Neuronal stem cell (in vitro differentiated cells): ENCODE data around the gene CAPG.
"Not testable (repeated sequence)": the region's sequence is repeated elsewhere in the genome, so short reads cannot be mapped to it uniquely, and the experiment has no call there.

Source experiments
- DNase-seq: peaks from one replicate; pipeline ENCODE4 v3.0.0-alpha.2; 2013; ENCODE audit warnings: low spot score
- H2AFZ ChIP-seq: one replicate; pipeline ENCODE4 v1.6.1; 2013; ENCODE audit warnings: mild to moderate bottlenecking, low read length, inconsistent platforms
- H2AK5ac ChIP-seq: 2 replicates; pipeline ENCODE4 v1.6.1; 2013; ENCODE audit warnings: low read depth, mild to moderate bottlenecking, inconsistent platforms, low read length, moderate library complexity, mixed read lengths
- H2BK120ac ChIP-seq: 2 replicates; pipeline ENCODE4 v1.6.1; 2013; ENCODE audit warnings: low read depth, mild to moderate bottlenecking, inconsistent platforms, low read length, moderate library complexity, mixed read lengths
- H2BK12ac ChIP-seq: one replicate; pipeline ENCODE4 v1.6.1; 2013; ENCODE audit warnings: low read length, inconsistent platforms
- H2BK15ac ChIP-seq: 2 replicates; pipeline ENCODE4 v1.6.1; 2013; ENCODE audit warnings: mild to moderate bottlenecking, low read length, inconsistent platforms, mixed read lengths
- H2BK5ac ChIP-seq: one replicate; pipeline ENCODE4 v1.6.1; 2013; ENCODE audit warnings: inconsistent platforms, mild to moderate bottlenecking, low read length, moderate library complexity
- H3K14ac ChIP-seq: one replicate; pipeline ENCODE4 v1.6.1; 2013; ENCODE audit warnings: low read length, inconsistent platforms
- H3K18ac ChIP-seq: 2 replicates; pipeline ENCODE4 v1.6.1; 2013; ENCODE audit warnings: low read length, inconsistent platforms
- H3K23ac ChIP-seq: 2 replicates; pipeline ENCODE4 v1.6.1; 2013; ENCODE audit warnings: low read depth, mild to moderate bottlenecking, mixed read lengths, low read length, inconsistent platforms; ENCODE audit not compliant: poor library complexity
- H3K27ac ChIP-seq: replicated peaks from 3 replicates; pipeline ENCODE4 v1.5.1; 2013; ENCODE audit warnings: low read length, inconsistent platforms
- H3K27me3 ChIP-seq, 3 experiments: 2 replicates each; pipeline ENCODE4 v1.6.1; 2013; ENCODE audit warnings: low read length in 3 of 3, mild to moderate bottlenecking in 2 of 3, inconsistent platforms in 1 of 3, low read depth in 1 of 3, mixed read lengths in 1 of 3, moderate library complexity in 1 of 3; ENCODE audit not compliant: control insufficient read depth in 3 of 3, insufficient read depth in 3 of 3
- H3K36me3 ChIP-seq, 2 donors: replicated peaks in 1 of 2; 2 replicates each; pipeline ENCODE4 v1.6.1; 2013; ENCODE audit warnings: low read length in 2 of 2; ENCODE audit not compliant: control insufficient read depth in 2 of 2, insufficient read depth in 2 of 2
- H3K4ac ChIP-seq: 2 replicates; pipeline ENCODE4 v1.6.1; 2013; ENCODE audit warnings: inconsistent platforms, mild to moderate bottlenecking, low read length, moderate library complexity
- H3K4me1 ChIP-seq, 2 donors: 1 replicate in 1 of 2; 2 replicates in 1 of 2; pipeline ENCODE4 v1.6.1; 2013; ENCODE audit warnings: low read length in 2 of 2, low read depth in 1 of 2; ENCODE audit not compliant: control insufficient read depth in 2 of 2, insufficient read depth in 1 of 2
- H3K4me2 ChIP-seq: one replicate; pipeline ENCODE4 v1.6.1; 2013; ENCODE audit warnings: mild to moderate bottlenecking, low read length, inconsistent platforms; ENCODE audit not compliant: insufficient read depth, poor library complexity, severe bottlenecking
- H3K4me3 ChIP-seq, 2 donors: 2 replicates each; pipeline ENCODE4 v1.5.1; 2013; ENCODE audit warnings: low read length in 2 of 2, mild to moderate bottlenecking in 2 of 2, inconsistent platforms in 1 of 2, moderate library complexity in 1 of 2
- H3K79me1 ChIP-seq: one replicate; pipeline ENCODE4 v1.6.1; 2013; ENCODE audit warnings: low read depth, mild to moderate bottlenecking, inconsistent platforms, low read length, moderate library complexity
- H3K9ac ChIP-seq: one replicate; pipeline ENCODE4 v1.6.1; 2013; ENCODE audit warnings: mild to moderate bottlenecking, low read depth, low read length, inconsistent platforms; ENCODE audit not compliant: poor library complexity
- H3K9me3 ChIP-seq, 2 donors: replicated peaks in 1 of 2; 2 replicates each; pipeline versions ENCODE3 to v1.6.1; 2013; ENCODE audit warnings: low read length in 2 of 2, mild to moderate bottlenecking in 2 of 2, inconsistent platforms in 1 of 2, low read depth in 1 of 2, mixed read lengths in 1 of 2, moderate library complexity in 1 of 2; ENCODE audit not compliant: control insufficient read depth in 2 of 2, insufficient read depth in 1 of 2
- H4K8ac ChIP-seq: one replicate; pipeline ENCODE4 v1.6.1; 2013; ENCODE audit warnings: low read depth, mild to moderate bottlenecking, inconsistent platforms, low read length, moderate library complexity
- H4K91ac ChIP-seq: one replicate; pipeline ENCODE4 v1.6.1; 2013; ENCODE audit warnings: low read length, low read depth, mild to moderate bottlenecking, inconsistent platforms; ENCODE audit not compliant: poor library complexity
- WGBS, 2 donors: extraction: QIAGEN DNeasy Blood & Tissue Kit; methylation state at CpG; one replicate each; pipeline ENCODE4 v1.1.7; 2013; ENCODE audit warnings: missing lambda C conversion rate in 2 of 2, mixed read lengths in 1 of 2; ENCODE audit not compliant: insufficient read length in 2 of 2, insufficient replicate concordance in 1 of 2; ENCODE audit errors: extremely low coverage in 2 of 2; 5-methylcytosine and 5-hydroxymethylcytosine counted together

CAPG gene

DNA sequence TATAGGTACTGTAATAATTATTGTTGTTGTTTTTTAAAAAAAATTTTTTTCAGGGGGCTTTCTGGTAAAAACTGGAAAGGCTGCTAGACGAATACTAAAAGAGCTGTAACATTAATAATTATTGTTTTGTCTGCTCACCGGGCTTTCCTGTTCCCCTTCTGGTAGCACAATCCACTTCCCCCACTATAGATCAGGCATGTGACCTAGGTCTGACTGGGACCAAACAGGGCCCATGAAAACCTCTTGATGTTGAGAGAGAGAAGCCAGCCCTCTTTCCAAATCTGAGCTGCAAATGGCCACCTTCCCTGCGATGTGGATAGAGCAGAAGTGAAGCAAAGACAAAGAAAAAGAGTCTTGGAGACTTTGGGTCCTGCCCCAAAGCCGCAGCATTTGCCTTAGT lies 31.7 kb upstream of the CAPG start:
- Histone ChIP-seq H2BK120ac (no peak overlapping the region), H3K23ac (no peak overlapping the region), H3K36me3 (no peaks in the 10 kb centered on the region), H2AK5ac (no peak overlapping the region), H4K8ac (no peak overlapping the region), H2BK15ac (no peak overlapping the region), H2BK5ac (no peak overlapping the region), H3K18ac (no peak overlapping the region), H3K4ac (no peak overlapping the region), H3K4me2 (no peak overlapping the region), H2BK12ac (no peak overlapping the region), H3K4me3 (no peak overlapping the region), H3K27me3 (peaks cover 0 to 20% (median 2%) of the 10 kb centered on the region in 3 experiments), H4K91ac (no peak overlapping the region), H3K4me1 (peaks cover 3 to 13% of the 10 kb centered on the region in 2 donors), H3K9me3 (no peaks in the 10 kb centered on the region), H3K14ac (no peak overlapping the region), H2AFZ (no peak overlapping the region), H3K9ac (no peak overlapping the region), H3K27ac (no peak overlapping the region), H3K79me1 (no peaks in the 10 kb centered on the region)
- no peak for DNase-seq
- WGBS, 2 donors = no CpG with 5 or more reads among the region's 4 CpGs

GRCh38 chr2:85440729-85441128 lies 30.6 kb upstream of the CAPG start:
- no peak overlapping the region for H3K23ac ChIP-seq
- no peaks in the 10 kb centered on the region for H3K36me3 ChIP-seq
- no peaks in the 10 kb centered on the region for H3K79me1 ChIP-seq
- peaks cover 3 to 14% of the 10 kb centered on the region in 2 donors for H3K4me1 ChIP-seq
- H3K4me2 ChIP-seq = no peak overlapping the region
- no peak overlapping the region for H3K18ac ChIP-seq
- no peak overlapping the region for H2BK5ac ChIP-seq
- no CpG with 5 or more reads among the region's 5 CpGs for WGBS, 2 donors
- no peak overlapping the region for H2BK15ac ChIP-seq
- no peak overlapping the region for H4K91ac ChIP-seq
- no peak overlapping the region for H4K8ac ChIP-seq
- H2AFZ ChIP-seq = no peak overlapping the region
- H2BK120ac ChIP-seq = no peak overlapping the region
- H2BK12ac ChIP-seq = no peak overlapping the region
- H3K27me3 ChIP-seq = peaks cover 0 to 18% (median 2%) of the 10 kb centered on the region in 3 experiments
- no peak overlapping the region for H3K4me3 ChIP-seq
- no peak for DNase-seq
- H3K9me3 ChIP-seq = no peaks in the 10 kb centered on the region
- no peak overlapping the region for H3K14ac ChIP-seq
- H3K4ac ChIP-seq = no peak overlapping the region
- no peak overlapping the region for H3K9ac ChIP-seq
- no peak overlapping the region for H3K27ac ChIP-seq
- no peak overlapping the region for H2AK5ac ChIP-seq

GRCh38 chr2:85439986-85440385 lies 29.8 kb upstream of the CAPG start:
- H3K27me3 ChIP-seq = peaks cover 0 to 18% (median 2%) of the 10 kb centered on the region in 3 experiments
- H3K4me3 ChIP-seq = no peak overlapping the region
- H2AFZ ChIP-seq = no peak overlapping the region
- H2BK12ac ChIP-seq = no peak overlapping the region
- no peaks in the 10 kb centered on the region for H3K36me3 ChIP-seq
- H2BK5ac ChIP-seq = no peak overlapping the region
- no peak overlapping the region for H3K14ac ChIP-seq
- no peaks in the 10 kb centered on the region for H3K9me3 ChIP-seq
- no peak overlapping the region for H4K8ac ChIP-seq
- H3K4ac ChIP-seq = no peak overlapping the region
- H3K9ac ChIP-seq = no peak overlapping the region
- H2BK15ac ChIP-seq = no peak overlapping the region
- H3K4me1 ChIP-seq = peaks cover 3 to 14% of the 10 kb centered on the region in 2 donors
- no CpG with 5 or more reads among the region's 7 CpGs for WGBS, 2 donors
- no peak overlapping the region for H3K18ac ChIP-seq
- no peak overlapping the region for H2BK120ac ChIP-seq
- no peak for DNase-seq
- H3K79me1 ChIP-seq = no peaks in the 10 kb centered on the region
- no peak overlapping the region for H3K4me2 ChIP-seq
- no peak overlapping the region for H3K23ac ChIP-seq
- no peak overlapping the region for H4K91ac ChIP-seq
- H2AK5ac ChIP-seq = no peak overlapping the region
- H3K27ac ChIP-seq = no peak overlapping the region

DNA sequence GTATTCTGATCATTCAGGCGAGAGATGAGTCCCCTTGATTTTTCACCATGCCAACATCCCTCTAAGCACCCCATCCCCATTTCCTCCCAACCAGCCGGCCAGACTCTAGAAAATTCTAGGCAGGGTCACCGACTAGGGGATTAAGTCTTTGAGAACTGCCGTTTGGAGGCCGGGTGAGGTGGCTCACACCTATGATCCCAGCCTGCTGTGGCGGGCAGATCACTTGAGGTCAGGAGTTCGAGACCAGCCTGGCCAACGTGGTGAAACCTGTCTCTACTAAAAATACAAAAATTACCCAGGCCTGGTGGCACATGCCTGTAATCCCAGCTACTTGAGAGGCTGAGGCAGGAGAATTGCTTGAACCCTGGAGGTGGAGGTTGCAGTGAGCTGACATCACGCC lies 29.4 kb upstream of the CAPG start:
- not testable (repeated sequence) for H3K23ac ChIP-seq, H2BK120ac ChIP-seq, H4K91ac ChIP-seq, DNase-seq, H2BK5ac ChIP-seq, H3K27ac ChIP-seq, H3K9me3 ChIP-seq, H3K4ac ChIP-seq, H2AFZ ChIP-seq, H3K79me1 ChIP-seq, H3K4me3 ChIP-seq, H4K8ac ChIP-seq, H3K9ac ChIP-seq, H3K36me3 ChIP-seq, H3K4me2 ChIP-seq, H2BK15ac ChIP-seq, H2BK12ac ChIP-seq, H3K14ac ChIP-seq, H2AK5ac ChIP-seq
- peak overlapping the region; percentile 21 for H3K18ac ChIP-seq
- H3K27me3 ChIP-seq = peaks cover 0 to 18% (median 2%) of the 10 kb centered on the region in 3 experiments
- peaks cover 3 to 14% of the 10 kb centered on the region in 2 donors for H3K4me1 ChIP-seq
- WGBS, 2 donors = no CpG with 5 or more reads among the region's 9 CpGs
